Memory B cell (primary cell): ENCODE measurements around the gene SLC12A9.
"Not testable (repeated sequence)": the region's sequence is repeated elsewhere in the genome, so short reads cannot be mapped to it uniquely, and the experiment has no call there.

Source experiments
- ATAC-seq: fragments of 150-1000 bp; cut with Tn5 transposase; 2 replicates; pipeline ENCODE4 v1.10.0; 2021; ENCODE audit warnings: low read depth, mild to moderate bottlenecking, moderate library complexity
- DNase-seq, 2 donors: peaks; one replicate each; pipeline ENCODE4 v3.0.0; 2022; ENCODE audit warnings: low spot score in 2 of 2
- H3K27ac Mint-ChIP-seq: one replicate; pipeline ENCODE4 v1.8.0; 2022; ENCODE audit warnings: mild to moderate bottlenecking, moderate library complexity, mixed read lengths
- H3K27me3 Mint-ChIP-seq: one replicate; pipeline ENCODE4 v1.8.0; 2022; ENCODE audit warnings: mixed read lengths
- H3K36me3 Mint-ChIP-seq: one replicate; pipeline ENCODE4 v1.8.0; 2022; ENCODE audit warnings: mild to moderate bottlenecking, mixed read lengths
- H3K4me1 Mint-ChIP-seq: one replicate; pipeline ENCODE4 v1.8.0; 2022; ENCODE audit warnings: mixed read lengths
- H3K4me3 Mint-ChIP-seq: one replicate; pipeline ENCODE4 v1.8.0; 2022; ENCODE audit warnings: mild to moderate bottlenecking, moderate library complexity, mixed read lengths
- H3K9me3 Mint-ChIP-seq: one replicate; pipeline ENCODE4 v1.8.0; 2022; ENCODE audit warnings: mixed read lengths

Gene SLC12A9, protein sequence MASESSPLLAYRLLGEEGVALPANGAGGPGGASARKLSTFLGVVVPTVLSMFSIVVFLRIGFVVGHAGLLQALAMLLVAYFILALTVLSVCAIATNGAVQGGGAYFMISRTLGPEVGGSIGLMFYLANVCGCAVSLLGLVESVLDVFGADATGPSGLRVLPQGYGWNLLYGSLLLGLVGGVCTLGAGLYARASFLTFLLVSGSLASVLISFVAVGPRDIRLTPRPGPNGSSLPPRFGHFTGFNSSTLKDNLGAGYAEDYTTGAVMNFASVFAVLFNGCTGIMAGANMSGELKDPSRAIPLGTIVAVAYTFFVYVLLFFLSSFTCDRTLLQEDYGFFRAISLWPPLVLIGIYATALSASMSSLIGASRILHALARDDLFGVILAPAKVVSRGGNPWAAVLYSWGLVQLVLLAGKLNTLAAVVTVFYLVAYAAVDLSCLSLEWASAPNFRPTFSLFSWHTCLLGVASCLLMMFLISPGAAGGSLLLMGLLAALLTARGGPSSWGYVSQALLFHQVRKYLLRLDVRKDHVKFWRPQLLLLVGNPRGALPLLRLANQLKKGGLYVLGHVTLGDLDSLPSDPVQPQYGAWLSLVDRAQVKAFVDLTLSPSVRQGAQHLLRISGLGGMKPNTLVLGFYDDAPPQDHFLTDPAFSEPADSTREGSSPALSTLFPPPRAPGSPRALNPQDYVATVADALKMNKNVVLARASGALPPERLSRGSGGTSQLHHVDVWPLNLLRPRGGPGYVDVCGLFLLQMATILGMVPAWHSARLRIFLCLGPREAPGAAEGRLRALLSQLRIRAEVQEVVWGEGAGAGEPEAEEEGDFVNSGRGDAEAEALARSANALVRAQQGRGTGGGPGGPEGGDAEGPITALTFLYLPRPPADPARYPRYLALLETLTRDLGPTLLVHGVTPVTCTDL

DNA sequence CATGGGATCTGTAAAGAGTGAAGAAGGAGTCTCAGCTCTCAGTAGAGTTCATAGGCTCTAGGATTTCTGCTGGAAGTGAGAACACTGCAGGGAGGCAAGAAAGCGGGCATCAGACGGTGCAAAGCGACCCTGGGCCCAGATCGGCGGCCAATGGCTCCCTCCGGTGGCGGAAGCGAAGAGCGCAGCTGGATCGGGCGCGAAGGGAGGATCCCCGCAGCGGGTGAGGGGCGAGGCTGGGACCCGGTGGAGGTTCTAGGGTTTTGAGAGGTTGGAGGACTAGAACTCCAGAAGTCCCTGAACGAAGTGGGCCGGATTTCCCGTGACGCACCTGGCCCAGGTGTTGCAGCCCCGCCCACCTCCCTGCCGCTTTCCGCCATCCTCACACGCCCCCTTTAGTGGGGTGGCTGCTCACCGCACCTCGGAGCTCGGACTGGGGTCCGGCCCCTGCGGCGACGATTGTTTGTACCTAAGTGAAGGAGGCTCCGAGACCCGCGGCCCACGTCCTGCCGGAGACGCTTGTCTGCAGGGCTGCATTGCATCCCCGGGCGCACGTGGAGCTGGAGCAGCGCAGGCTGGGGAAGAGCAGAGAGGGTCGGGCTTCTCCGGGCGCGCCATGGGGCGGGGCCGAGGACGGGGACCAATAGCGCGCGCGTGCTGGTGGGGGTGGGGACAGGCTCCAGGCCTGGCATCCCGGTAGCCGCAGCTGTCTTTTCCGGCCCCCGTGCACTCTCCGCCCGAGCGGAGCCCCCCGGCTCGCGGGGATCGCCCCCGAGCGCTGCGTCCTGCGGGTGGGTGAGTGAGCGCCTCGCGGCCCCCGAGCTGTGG, at the start of gene SLC12A9:
TSS of gene SLC12A9 (plus strand) at position 666 of the 825 bp plus-strand sequence. CDS start 1,485 bp downstream, outside the sequence.
- ATAC-seq (peak; percentile 86), DNase-seq (peak; percentile 80 to 91)
- H3K9me3 Mint-ChIP-seq: no peaks in the 10 kb centered on the region
- H3K27me3 Mint-ChIP-seq: no peaks in the 10 kb centered on the region
- H3K27ac Mint-ChIP-seq: peak within 1 kb of the TSS; percentile 77
- peaks cover 16% of the 10 kb centered on the region for H3K4me1 Mint-ChIP-seq
- peaks cover 6% of the 10 kb centered on the region for H3K36me3 Mint-ChIP-seq
- H3K4me3 Mint-ChIP-seq: peak within 1 kb of the TSS; percentile 91

DNA sequence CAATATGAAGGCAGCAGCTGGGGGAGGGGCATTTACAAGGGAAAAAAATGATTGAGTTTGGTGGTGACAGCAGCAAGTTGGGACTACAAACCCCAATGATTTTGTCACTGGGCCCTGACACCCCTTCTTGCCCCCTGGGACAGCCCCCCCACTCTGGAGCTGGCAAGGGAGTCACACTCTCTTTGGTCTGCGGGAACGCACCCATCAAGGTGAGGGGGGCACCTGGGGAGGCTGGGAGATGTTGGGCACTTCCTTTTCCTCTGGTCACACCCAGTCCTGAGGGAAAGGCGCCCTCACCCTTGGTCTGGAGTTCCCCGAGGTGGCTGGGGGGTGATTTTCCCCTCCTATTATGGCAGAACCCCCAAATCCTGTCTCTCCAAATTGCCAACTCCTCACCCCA, 49.6 kb upstream of the SLC12A9 start:
- Mint-ChIP-seq H3K9me3 (no peaks in the 10 kb centered on the region), H3K27me3 (no peaks in the 10 kb centered on the region), H3K27ac (peak overlapping the region; percentile 18), H3K4me3 (peak overlapping the region; percentile 78), H3K36me3 (no peaks in the 10 kb centered on the region), H3K4me1 (peaks cover 29% of the 10 kb centered on the region)
- peak; percentile 20 to 49 for DNase-seq
- ATAC-seq: peak; percentile 8

GRCh38 chr7:100803398-100804161, 48.9 kb upstream of the SLC12A9 start:
- no peaks in the 10 kb centered on the region for H3K36me3 Mint-ChIP-seq
- H3K27me3 Mint-ChIP-seq: no peaks in the 10 kb centered on the region
- H3K9me3 Mint-ChIP-seq: no peaks in the 10 kb centered on the region
- H3K4me3 Mint-ChIP-seq: peak overlapping the region; percentile 78
- peak overlapping the region; percentile 83 for H3K27ac Mint-ChIP-seq
- DNase-seq (peak; percentile 64 to 74), ATAC-seq (peak; percentile 97)
- peaks cover 26% of the 10 kb centered on the region for H3K4me1 Mint-ChIP-seq

- peak overlapping the region; percentile 51 for H3K27ac Mint-ChIP-seq
Observed at GRCh38 chr7:100804681-100805431, 47.7 kb upstream of the SLC12A9 start.

DNA sequence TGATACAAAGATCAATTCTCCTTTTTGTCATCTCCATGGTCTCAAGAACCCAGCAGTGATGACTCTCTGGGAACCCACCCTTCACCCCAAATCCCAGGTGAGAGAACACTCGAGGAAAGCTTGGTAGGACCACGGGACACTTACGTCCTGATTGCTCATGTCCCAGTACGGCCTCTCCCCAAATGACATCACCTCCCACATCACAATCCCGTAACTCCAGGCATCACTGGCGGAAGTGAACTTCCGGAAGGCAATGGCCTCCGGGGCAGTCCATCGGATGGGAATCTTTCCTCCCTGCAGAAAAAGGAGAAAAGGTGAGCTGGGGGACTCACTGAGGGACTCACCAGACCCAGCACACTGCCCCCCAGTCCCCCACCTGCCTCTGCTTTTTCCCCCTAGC, 46.2 kb upstream of the SLC12A9 start:
- H3K4me1 Mint-ChIP-seq: peaks cover 10% of the 10 kb centered on the region
- no peaks in the 10 kb centered on the region for H3K36me3 Mint-ChIP-seq
- H3K9me3 Mint-ChIP-seq: no peaks in the 10 kb centered on the region
- no peak overlapping the region for H3K4me3 Mint-ChIP-seq
- no peak overlapping the region for H3K27ac Mint-ChIP-seq
- H3K27me3 Mint-ChIP-seq: no peaks in the 10 kb centered on the region
- DNase-seq: no peak
- no peak for ATAC-seq

More at GRCh38 chr7:100804681-100805431, 47.7 kb upstream of the SLC12A9 start:
- DNase-seq: no peak
- Mint-ChIP-seq H3K4me1 (peaks cover 16% of the 10 kb centered on the region), H3K9me3 (no peaks in the 10 kb centered on the region), H3K36me3 (no peaks in the 10 kb centered on the region), H3K4me3 (no peak overlapping the region), H3K27me3 (no peaks in the 10 kb centered on the region)
- no peak for ATAC-seq

GRCh38 chr7:100806883-100807282, 45.6 kb upstream of the SLC12A9 start:
- DNase-seq, H3K27ac Mint-ChIP-seq, H3K36me3 Mint-ChIP-seq, ATAC-seq, H3K9me3 Mint-ChIP-seq, H3K4me3 Mint-ChIP-seq, H3K4me1 Mint-ChIP-seq, H3K27me3 Mint-ChIP-seq: not testable (repeated sequence)

DNA sequence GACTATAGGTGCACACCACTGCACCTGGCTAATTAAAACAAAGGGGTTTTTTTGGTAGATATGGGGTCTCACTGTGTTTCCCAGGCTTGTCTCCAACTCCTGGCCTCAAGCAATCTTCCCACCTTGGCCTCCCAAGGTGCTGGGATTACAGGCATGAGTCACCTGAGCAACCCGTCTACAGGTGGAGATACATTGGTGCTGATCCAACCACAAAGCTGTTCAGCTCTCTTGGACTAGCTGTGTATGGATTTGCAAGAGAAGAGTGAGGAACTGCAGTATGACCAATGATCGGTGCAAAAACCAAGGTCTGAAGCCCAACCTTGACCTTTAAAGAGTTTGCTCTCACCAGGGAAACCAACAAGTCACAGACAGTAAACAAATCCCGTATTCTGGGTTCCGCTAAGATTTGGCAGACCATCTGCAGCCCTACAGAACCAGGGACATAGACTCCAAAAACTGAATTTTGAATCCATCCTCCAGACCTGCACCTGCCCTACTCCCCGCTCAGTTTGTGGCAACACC, 44.1 kb upstream of the SLC12A9 start:
- ATAC-seq (no peak), DNase-seq (no peak)
- Mint-ChIP-seq H3K4me1 (peaks cover 5% of the 10 kb centered on the region), H3K27me3 (no peaks in the 10 kb centered on the region), H3K36me3 (peaks cover 3% of the 10 kb centered on the region), H3K27ac (no peak overlapping the region), H3K4me3 (no peak overlapping the region), H3K9me3 (no peaks in the 10 kb centered on the region)

GRCh38 chr7:100811480-100811879, 41.0 kb upstream of the SLC12A9 start:
- DNase-seq (no peak), ATAC-seq (no peak)
- Mint-ChIP-seq H3K36me3 (peaks cover 3% of the 10 kb centered on the region), H3K27ac (no peak overlapping the region), H3K4me3 (no peak overlapping the region), H3K4me1 (no peaks in the 10 kb centered on the region), H3K27me3 (no peaks in the 10 kb centered on the region), H3K9me3 (no peaks in the 10 kb centered on the region)

GRCh38 chr7:100812729-100813128, 39.8 kb upstream of the SLC12A9 start:
- Mint-ChIP-seq H3K9me3 (no peaks in the 10 kb centered on the region), H3K4me3 (no peak overlapping the region), H3K27me3 (no peaks in the 10 kb centered on the region), H3K36me3 (peaks cover 3% of the 10 kb centered on the region), H3K4me1 (no peaks in the 10 kb centered on the region), H3K27ac (no peak overlapping the region)
- ATAC-seq: no peak
- DNase-seq: no peak

GRCh38 chr7:100816515-100816914, 36.0 kb upstream of the SLC12A9 start:
- not testable (repeated sequence) for H3K36me3 Mint-ChIP-seq, H3K9me3 Mint-ChIP-seq, H3K27me3 Mint-ChIP-seq, H3K27ac Mint-ChIP-seq, ATAC-seq, H3K4me1 Mint-ChIP-seq, H3K4me3 Mint-ChIP-seq, DNase-seq

GRCh38 chr7:100817097-100817496, 35.4 kb upstream of the SLC12A9 start:
- peaks cover 3% of the 10 kb centered on the region for H3K36me3 Mint-ChIP-seq
- H3K27me3 Mint-ChIP-seq: peaks cover 2% of the 10 kb centered on the region
- no peaks in the 10 kb centered on the region for H3K4me1 Mint-ChIP-seq
- H3K27ac Mint-ChIP-seq: no peak overlapping the region
- no peak overlapping the region for H3K4me3 Mint-ChIP-seq
- H3K9me3 Mint-ChIP-seq: no peaks in the 10 kb centered on the region
- ATAC-seq (no peak), DNase-seq (no peak)

GRCh38 chr7:100818366-100818765, 34.1 kb upstream of the SLC12A9 start:
- Mint-ChIP-seq H3K36me3 (peaks cover 2% of the 10 kb centered on the region), H3K27me3 (peaks cover 4% of the 10 kb centered on the region), H3K4me1 (no peaks in the 10 kb centered on the region), H3K9me3 (no peaks in the 10 kb centered on the region), H3K27ac (no peak overlapping the region), H3K4me3 (no peak overlapping the region)
- DNase-seq: no peak
- ATAC-seq: no peak
